Hepatocyte (in vitro differentiated cells): ENCODE measurements around the gene DENND1A. TPM values are rescaled to one million over a fixed set of nuclear protein-coding genes. Genes with fewer than 3 reads are reported as not detected.

Experiments used
- DNase-seq: peaks from one replicate; pipeline ENCODE4 v3.0.0-alpha.2; 2016; ENCODE audit warnings: low spot score
- H2AFZ ChIP-seq: fragments of 200-600 bp; sonication (generic); 2 replicates; pipeline ENCODE4 v1.6.0; 2016; ENCODE audit warnings: antibody characterized with exemption, mild to moderate bottlenecking
- H3K27ac ChIP-seq: fragments of 200-600 bp; sonication (generic); 2 replicates; pipeline ENCODE4 v1.5.1; 2016; ENCODE audit warnings: mild to moderate bottlenecking
- H3K27me3 ChIP-seq: fragments of 200-600 bp; sonication (generic); 2 replicates; pipeline ENCODE4 v1.6.1; 2016
- H3K36me3 ChIP-seq: fragments of 200-600 bp; sonication (generic); replicated peaks from 2 replicates; pipeline ENCODE4 v1.5.1; 2016; ENCODE audit warnings: low read depth; ENCODE audit not compliant: insufficient read depth
- H3K4me1 ChIP-seq: fragments of 200-600 bp; sonication (generic); 2 replicates; pipeline ENCODE4 v1.5.1; 2016; ENCODE audit warnings: mild to moderate bottlenecking, moderate library complexity; ENCODE audit not compliant: insufficient read depth
- H3K4me2 ChIP-seq: fragments of 200-600 bp; sonication (generic); 2 replicates; pipeline ENCODE4 v1.6.0; 2016
- H3K4me3 ChIP-seq: fragments of 200-600 bp; sonication (generic); 2 replicates; pipeline ENCODE4 v1.5.1; 2016; ENCODE audit warnings: mild to moderate bottlenecking
- H3K79me2 ChIP-seq: fragments of 200-600 bp; sonication (generic); 2 replicates; pipeline ENCODE4 v1.6.0; 2017; ENCODE audit warnings: mild to moderate bottlenecking
- H3K9me2 ChIP-seq: fragments of 200-600 bp; sonication (generic); replicated peaks from 2 replicates; pipeline ENCODE4 v1.6.0; 2017; ENCODE audit warnings: mild to moderate bottlenecking; ENCODE audit not compliant: insufficient read depth
- H3K9me3 ChIP-seq: fragments of 200-600 bp; sonication (generic); 2 replicates; pipeline ENCODE4 v1.5.1; 2016; ENCODE audit warnings: low read depth, mild to moderate bottlenecking
- H4K20me1 ChIP-seq: fragments of 200-600 bp; sonication (generic); 2 replicates; pipeline ENCODE4 v1.6.0; 2016; ENCODE audit warnings: mild to moderate bottlenecking; ENCODE audit not compliant: insufficient read depth, poor library complexity, severe bottlenecking
- CTCF ChIP-seq: fragments of 200-600 bp; sonication (generic); IDR thresholded peaks from 2 replicates; pipeline ENCODE4 v1.5.1; 2016; ENCODE audit warnings: antibody characterized with exemption, mild to moderate bottlenecking; ENCODE audit not compliant: poor library complexity
- EZH2 ChIP-seq: fragments of 200-600 bp; sonication (generic); IDR thresholded peaks from 2 replicates; pipeline ENCODE4 v1.6.1; 2016; ENCODE audit warnings: antibody characterized with exemption, mild to moderate bottlenecking, borderline replicate concordance
- EZH2phosphoT487 ChIP-seq: fragments of 200-600 bp; sonication (generic); IDR thresholded peaks from one replicate; pipeline ENCODE4 v1.6.1; 2018; ENCODE audit warnings: antibody characterized with exemption, mild to moderate bottlenecking, low read depth, moderate library complexity; ENCODE audit not compliant: unreplicated experiment, severe bottlenecking
- WGBS: methylation state at CpG from one replicate; pipeline ENCODE4 v1.1.6; 2016; ENCODE audit warnings: low lambda C conversion rate; ENCODE audit errors: missing lambda C conversion rate; 5-methylcytosine and 5-hydroxymethylcytosine counted together
- polyA plus RNA-seq: library from polyadenylated mRNA; unstranded; fragments of >200 nt; fragmentation: Nextera tagmentation; extraction: Ambion mirVana; gene quantifications from 2 replicates; pipeline ENCODE4 v1.2.1, GENCODE V29; 2016
- total RNA-seq: library from RNA; depleted of rRNA; stranded (reverse); fragments of >200 nt; gene quantifications from 2 replicates; pipeline ENCODE4 v1.2.3, GENCODE V29; 2014

DENND1A gene
- total and polyA plus RNA-seq, 2 experiments from 2014 or later: 24.0 to 28.9 TPM

- H3K27me3 ChIP-seq: no peaks in the 10 kb centered on the region
- no peak for TF ChIP-seq EZH2
- no peak for TF ChIP-seq CTCF
- TF ChIP-seq EZH2phosphoT487: no peak
- H3K79me2 ChIP-seq: no peaks in the 10 kb centered on the region
- no peaks in the 10 kb centered on the region for H3K4me1 ChIP-seq
- no peak overlapping the region for H3K4me3 ChIP-seq
- H2AFZ ChIP-seq: no peak overlapping the region
- H3K4me2 ChIP-seq: no peak overlapping the region
- WGBS: 96% methylated on average over 4 of the region's 4 CpGs
- H3K36me3 ChIP-seq: no peaks in the 10 kb centered on the region
- DNase-seq: no peak
- H3K9me3 ChIP-seq: no peaks in the 10 kb centered on the region
- no peaks in the 10 kb centered on the region for H4K20me1 ChIP-seq
- no peak overlapping the region for H3K27ac ChIP-seq
- no peaks in the 10 kb centered on the region for H3K9me2 ChIP-seq
These were observed 537.1 kb downstream of the DENND1A start for GRCh38 chr9:123392802-123393201.

GRCh38 chr9:123391946-123392345 lies 538.0 kb downstream of the DENND1A start:
- 94% methylated on average over 28 of the region's 28 CpGs for WGBS
- H3K4me2 ChIP-seq: no peak overlapping the region
- no peaks in the 10 kb centered on the region for H3K9me2 ChIP-seq
- TF ChIP-seq CTCF: no peak
- TF ChIP-seq EZH2phosphoT487: no peak
- TF ChIP-seq EZH2: no peak
- no peak overlapping the region for H3K4me3 ChIP-seq
- H4K20me1 ChIP-seq: no peaks in the 10 kb centered on the region
- H3K4me1 ChIP-seq: no peaks in the 10 kb centered on the region
- no peak for DNase-seq
- H3K27me3 ChIP-seq: no peaks in the 10 kb centered on the region
- no peaks in the 10 kb centered on the region for H3K79me2 ChIP-seq
- no peaks in the 10 kb centered on the region for H3K9me3 ChIP-seq
- H2AFZ ChIP-seq: no peak overlapping the region
- H3K27ac ChIP-seq: no peak overlapping the region
- H3K36me3 ChIP-seq: no peaks in the 10 kb centered on the region

- H3K27me3 ChIP-seq: no peaks in the 10 kb centered on the region
- DNase-seq: no peak
- H3K4me3 ChIP-seq: no peak overlapping the region
- TF ChIP-seq EZH2phosphoT487: no peak
- no peak for TF ChIP-seq CTCF
- TF ChIP-seq EZH2: no peak
- no peak overlapping the region for H3K4me2 ChIP-seq
- no peaks in the 10 kb centered on the region for H3K36me3 ChIP-seq
- H4K20me1 ChIP-seq: no peaks in the 10 kb centered on the region
- no peaks in the 10 kb centered on the region for H3K4me1 ChIP-seq
- H3K27ac ChIP-seq: no peak overlapping the region
- no peaks in the 10 kb centered on the region for H3K9me2 ChIP-seq
- WGBS: 97% methylated on average over 5 of the region's 5 CpGs
- H3K9me3 ChIP-seq: no peaks in the 10 kb centered on the region
- no peak overlapping the region for H2AFZ ChIP-seq
- H3K79me2 ChIP-seq: no peaks in the 10 kb centered on the region
These were observed 538.7 kb downstream of the DENND1A start for GRCh38 chr9:123391233-123391632.

- Histone ChIP-seq H3K4me3 (no peak overlapping the region), H3K4me1 (no peaks in the 10 kb centered on the region), H3K9me3 (no peaks in the 10 kb centered on the region), H3K9me2 (no peaks in the 10 kb centered on the region), H3K27ac (no peak overlapping the region), H4K20me1 (no peaks in the 10 kb centered on the region), H3K4me2 (no peak overlapping the region), H3K79me2 (no peaks in the 10 kb centered on the region), H3K36me3 (no peaks in the 10 kb centered on the region), H3K27me3 (no peaks in the 10 kb centered on the region), H2AFZ (no peak overlapping the region)
- WGBS: 91% methylated on average over 22 of the region's 23 CpGs
- DNase-seq: no peak
- TF ChIP-seq EZH2: no peak
- TF ChIP-seq CTCF: no peak
- no peak for TF ChIP-seq EZH2phosphoT487
These were observed 539.4 kb downstream of the DENND1A start for GRCh38 chr9:123390337-123391135.
